Activated naive CD4-positive, alpha-beta T cell treated with anti-CD3 and anti-CD28 coated beads, Interleukin-2, amount 10 ng/mL, durations not matched to agents 7 days and 5 days (primary cell): ENCODE measurements around the gene RAPGEF2.
A peak's percentile ranks its signal among the peaks of the same experiment; 100 is the strongest.
"Not testable (repeated sequence)": the region's sequence is repeated elsewhere in the genome, so short reads cannot be mapped to it uniquely, and the experiment has no call there.

Source experiments
- CTCF ChIA-PET: fragments of 350-600 bp; sonication (Branson Sonifier 250); formaldehyde crosslinking; loops from one replicate; lab custom pipeline; 2021; ENCODE audit warnings: antibody characterized with exemption; lab: Charles Lee
- DNase-seq: peaks from one replicate; pipeline ENCODE4 v3.0.0-alpha.2; 2020
- H3K27ac Mint-ChIP-seq: one replicate; pipeline ENCODE4 v1.8.0; 2021; ENCODE audit warnings: mild to moderate bottlenecking, moderate library complexity, mixed read lengths
- H3K27me3 Mint-ChIP-seq: one replicate; pipeline ENCODE4 v1.8.0; 2021; ENCODE audit warnings: mild to moderate bottlenecking, mixed read lengths
- H3K36me3 Mint-ChIP-seq: one replicate; pipeline ENCODE4 v1.8.0; 2021; ENCODE audit warnings: mixed read lengths
- H3K4me1 Mint-ChIP-seq: one replicate; pipeline ENCODE4 v1.8.0; 2021; ENCODE audit warnings: mixed read lengths
- H3K4me3 Mint-ChIP-seq: one replicate; pipeline ENCODE4 v1.8.0; 2021; ENCODE audit warnings: mild to moderate bottlenecking, moderate library complexity, mixed read lengths
- H3K9me3 Mint-ChIP-seq: one replicate; pipeline ENCODE4 v1.8.0; 2021; ENCODE audit warnings: mixed read lengths

The RAPGEF2 gene

DNA sequence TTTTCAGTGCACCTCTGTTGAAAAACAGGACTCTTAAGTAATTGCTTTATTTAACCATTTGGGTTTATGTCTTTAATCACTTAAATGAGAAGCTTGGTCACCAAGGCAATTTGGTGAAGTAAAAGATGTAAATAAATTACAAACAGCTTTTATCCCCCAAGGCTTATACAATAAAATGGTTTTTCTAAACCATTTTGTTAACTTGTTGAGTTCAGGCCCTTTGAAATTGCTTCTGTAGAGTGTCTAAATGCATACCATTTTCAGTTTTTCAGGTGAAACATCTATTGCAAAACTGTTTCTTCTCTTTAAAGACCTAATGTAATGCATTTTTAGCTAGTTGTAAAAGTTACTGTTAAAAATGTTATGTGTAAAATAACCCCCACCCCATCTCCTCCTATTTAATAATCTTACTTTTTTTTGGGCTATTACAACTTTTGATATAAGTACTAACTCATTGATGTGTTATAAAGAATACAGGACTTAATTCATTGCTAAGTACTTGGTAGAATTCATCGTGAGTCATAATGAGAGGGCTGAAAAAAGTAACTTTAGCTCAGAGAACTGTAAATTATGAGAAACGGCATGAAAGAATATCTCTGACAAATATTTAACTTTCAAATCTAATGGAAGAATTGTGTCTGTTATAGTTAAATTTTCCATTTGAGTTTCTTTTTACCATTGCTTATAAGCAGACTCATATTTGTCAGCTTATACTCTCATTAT is 4.5 kb downstream of the RAPGEF2 start:
- CTCF ChIA-PET, result interaction anchor here (0.7 to 1.7 kb wide), 3 partner anchors 14 to 936 kb away, joined by 3 to 5 read pairs (median 3); no protein-coding TSS in a partner anchor
- Mint-ChIP-seq H3K36me3 (no peaks in the 10 kb centered on the region), H3K9me3 (no peaks in the 10 kb centered on the region), H3K4me1 (peaks cover 33% of the 10 kb centered on the region), H3K27ac (no peak overlapping the region), H3K4me3 (no peak overlapping the region), H3K27me3 (peaks cover 4% of the 10 kb centered on the region)
- DNase-seq, result no peak

DNA sequence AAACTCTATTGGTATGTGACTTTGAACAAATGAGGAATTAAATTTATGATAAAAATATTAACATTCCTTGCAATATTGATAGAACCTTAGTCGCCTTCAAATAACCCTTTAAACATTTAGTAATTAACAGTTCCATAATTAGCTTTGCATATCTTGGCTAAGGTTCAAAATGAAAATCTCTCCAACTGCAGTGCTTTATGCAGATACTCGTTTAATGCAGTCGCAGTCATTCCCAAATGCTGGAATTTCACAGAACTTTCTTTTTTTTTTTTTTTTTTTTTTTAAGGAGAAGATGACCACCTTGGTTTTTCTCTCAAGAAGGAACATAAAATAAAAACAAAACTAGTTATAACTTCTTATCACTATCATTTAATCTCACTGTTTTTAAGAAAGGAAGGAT is 5.2 kb downstream of the RAPGEF2 start:
- DNase-seq, result no peak
- CTCF ChIA-PET, result interaction anchor here (1.1 to 1.7 kb wide), 2 partner anchors 13 to 250 kb away, joined by 3 to 5 read pairs; no protein-coding TSS in a partner anchor
- no peak overlapping the region for H3K27ac Mint-ChIP-seq
- H3K4me3 Mint-ChIP-seq, result no peak overlapping the region
- peaks cover 33% of the 10 kb centered on the region for H3K4me1 Mint-ChIP-seq
- H3K36me3 Mint-ChIP-seq, result peaks cover 2% of the 10 kb centered on the region
- peaks cover 4% of the 10 kb centered on the region for H3K27me3 Mint-ChIP-seq
- H3K9me3 Mint-ChIP-seq, result no peaks in the 10 kb centered on the region

DNA sequence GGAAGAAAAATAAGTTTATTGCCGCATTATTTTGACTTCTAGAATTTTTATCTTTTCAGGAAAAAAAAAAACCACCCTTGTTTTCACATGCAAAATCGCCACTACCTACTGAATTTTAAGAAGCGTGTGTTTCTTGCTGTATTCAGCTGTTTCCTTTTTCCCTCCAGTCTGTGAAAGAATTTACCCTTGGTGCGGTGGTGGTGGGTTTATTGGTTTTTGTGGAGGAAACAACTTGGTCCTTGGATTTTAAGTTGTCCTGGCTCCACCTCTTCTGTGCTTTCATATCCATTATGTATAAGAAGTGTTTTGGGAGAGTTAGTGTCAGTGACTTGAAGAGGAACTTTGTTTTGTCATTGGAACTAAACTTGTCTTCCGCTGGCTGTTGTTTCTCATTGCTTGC is 8.1 kb downstream of the RAPGEF2 start:
- H3K4me3 Mint-ChIP-seq, result no peak overlapping the region
- H3K36me3 Mint-ChIP-seq, result peaks cover 5% of the 10 kb centered on the region
- H3K4me1 Mint-ChIP-seq, result peaks cover 15% of the 10 kb centered on the region

DNA sequence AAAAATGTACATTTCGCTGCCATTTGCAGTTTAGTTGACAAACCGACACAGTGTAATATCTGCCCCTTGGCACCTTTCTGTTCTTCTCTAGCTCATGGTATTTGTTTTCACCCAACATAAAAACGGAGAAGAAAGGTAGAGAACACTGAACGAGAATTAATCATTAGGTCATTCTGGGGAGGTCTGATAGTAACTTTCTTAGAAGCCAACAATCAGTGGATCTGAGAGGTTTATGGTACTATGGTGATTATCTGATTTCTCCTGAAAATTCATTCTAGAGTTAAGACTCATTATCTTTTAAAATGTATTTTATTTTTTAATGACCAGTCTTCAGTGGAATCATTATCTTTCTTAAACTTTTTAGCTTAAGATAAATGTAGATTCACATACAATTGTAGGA is 8.5 kb downstream of the RAPGEF2 start:
- H3K4me1 Mint-ChIP-seq, result peaks cover 13% of the 10 kb centered on the region
- H3K9me3 Mint-ChIP-seq, result no peaks in the 10 kb centered on the region
- H3K4me3 Mint-ChIP-seq, result no peak overlapping the region
- CTCF ChIA-PET, result no interaction called here
- H3K27ac Mint-ChIP-seq, result no peak overlapping the region
- peaks cover 5% of the 10 kb centered on the region for H3K36me3 Mint-ChIP-seq
- no peaks in the 10 kb centered on the region for H3K27me3 Mint-ChIP-seq
- DNase-seq, result no peak

More for the DNA sequence above, 8.1 kb downstream of the RAPGEF2 start:
- no peak for DNase-seq
- Mint-ChIP-seq H3K27me3 (no peaks in the 10 kb centered on the region), H3K9me3 (no peaks in the 10 kb centered on the region), H3K27ac (no peak overlapping the region)
- CTCF ChIA-PET, result no interaction called here

DNA sequence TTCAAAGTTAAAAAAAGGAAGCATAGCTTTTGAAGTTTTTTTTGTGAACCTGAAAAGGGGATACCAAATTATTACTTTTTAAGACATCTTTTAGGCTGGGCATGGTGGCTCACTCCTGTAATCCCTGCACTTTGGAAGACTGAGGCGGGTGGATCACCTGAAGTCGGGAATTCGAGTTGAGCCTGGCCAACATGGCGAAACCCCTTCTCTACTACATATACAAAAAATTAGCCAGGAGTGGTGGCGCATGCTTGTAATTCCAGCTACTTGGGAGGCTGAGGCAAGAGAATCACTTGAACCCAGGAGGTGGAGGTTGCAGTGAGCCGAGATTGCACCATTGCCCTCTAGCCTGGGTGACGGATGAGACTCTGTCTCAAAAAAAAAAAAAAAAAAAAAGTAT is 10.5 kb downstream of the RAPGEF2 start:
- not testable (repeated sequence) for DNase-seq, H3K36me3 Mint-ChIP-seq, H3K4me3 Mint-ChIP-seq, H3K27me3 Mint-ChIP-seq, H3K9me3 Mint-ChIP-seq, H3K27ac Mint-ChIP-seq
- CTCF ChIA-PET, result interaction anchor here (1.7 kb wide), 1 partner anchor 89 kb away, joined by 4 read pairs; no protein-coding TSS in a partner anchor
- peaks cover 15% of the 10 kb centered on the region for H3K4me1 Mint-ChIP-seq

DNA sequence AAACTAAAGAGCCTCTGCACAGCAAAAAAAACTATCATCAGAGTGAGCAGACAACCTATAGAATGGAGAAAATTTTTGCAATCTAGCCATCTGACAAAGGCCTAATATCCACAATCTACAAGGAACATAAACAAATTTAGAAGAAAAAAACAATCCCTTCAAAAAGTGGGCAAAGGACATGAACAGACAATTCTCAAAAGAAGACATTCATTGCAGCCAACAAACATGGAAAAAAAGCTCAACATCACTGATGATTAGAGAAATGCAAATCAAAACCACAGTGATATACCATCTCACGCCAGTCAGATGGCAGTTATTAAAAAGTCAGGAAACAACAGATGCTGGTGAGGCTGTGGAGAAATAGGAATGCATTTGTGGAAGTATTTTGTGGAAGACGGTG is 13.2 kb downstream of the RAPGEF2 start:
- H3K9me3 Mint-ChIP-seq, H3K27me3 Mint-ChIP-seq, DNase-seq, CTCF ChIA-PET, H3K27ac Mint-ChIP-seq, H3K4me3 Mint-ChIP-seq, H3K36me3 Mint-ChIP-seq: not testable (repeated sequence)
- peaks cover 13% of the 10 kb centered on the region for H3K4me1 Mint-ChIP-seq

DNA sequence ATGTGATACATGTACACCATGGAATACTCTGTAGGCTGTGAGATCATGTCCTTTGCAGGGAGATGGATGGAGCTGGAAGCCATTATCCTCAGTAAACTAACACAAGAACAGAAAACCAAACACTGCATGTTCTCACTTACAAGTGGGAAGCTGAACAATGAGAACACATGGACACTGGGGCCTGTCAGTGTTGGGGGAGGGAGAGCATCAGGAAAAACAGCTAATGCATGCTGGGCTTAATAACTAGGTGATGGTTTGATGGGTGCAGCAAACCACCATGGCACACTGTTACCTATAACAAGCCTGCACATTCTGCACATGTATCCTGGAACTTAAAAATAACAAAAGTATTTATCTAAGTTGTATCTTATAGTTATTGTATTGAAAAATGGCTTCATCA is 13.8 kb downstream of the RAPGEF2 start:
- CTCF ChIA-PET, H3K36me3 Mint-ChIP-seq, H3K9me3 Mint-ChIP-seq, H3K4me3 Mint-ChIP-seq, H3K27ac Mint-ChIP-seq, H3K27me3 Mint-ChIP-seq, DNase-seq: not testable (repeated sequence)
- peaks cover 12% of the 10 kb centered on the region for H3K4me1 Mint-ChIP-seq

DNA sequence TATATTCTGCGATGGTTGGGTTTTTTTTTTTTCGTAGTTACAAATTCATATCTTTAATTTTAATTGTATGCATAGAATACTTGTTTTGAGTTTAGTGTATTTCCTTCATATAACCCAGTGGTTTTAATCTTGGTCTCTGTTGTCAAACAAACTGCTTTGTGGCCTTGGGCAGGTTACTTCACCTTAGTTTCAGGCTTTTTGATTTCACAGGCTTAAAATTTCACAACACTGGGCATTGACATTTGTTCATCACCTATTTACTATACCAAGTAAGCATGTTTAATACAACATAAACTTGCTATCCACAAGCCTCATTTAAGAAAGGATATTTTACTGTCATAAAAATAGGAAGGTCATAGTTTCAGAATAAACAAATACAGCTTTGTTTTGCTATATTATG is 14.7 kb downstream of the RAPGEF2 start:
- Mint-ChIP-seq H3K36me3 (peaks cover 5% of the 10 kb centered on the region), H3K27ac (no peak overlapping the region)

DNA sequence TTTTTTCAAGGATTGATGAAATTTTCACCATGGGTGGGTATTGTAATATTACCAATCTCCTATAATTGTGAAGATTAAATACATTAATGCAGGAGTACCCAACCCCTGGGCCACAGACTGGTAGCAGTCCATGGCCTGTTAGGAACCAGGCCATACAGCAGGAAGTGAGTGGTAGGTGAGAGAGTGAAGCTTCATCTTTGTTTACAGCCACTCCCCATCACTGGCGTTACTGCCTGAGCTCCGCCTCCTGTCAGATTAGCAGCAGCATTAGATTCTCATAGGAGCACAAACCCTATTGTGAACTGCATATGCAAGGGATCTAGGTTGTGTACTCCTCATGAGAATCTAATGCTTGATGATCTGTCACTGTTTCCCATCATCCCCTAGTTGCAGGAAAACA is 15.1 kb downstream of the RAPGEF2 start:
- no peak overlapping the region for H3K4me3 Mint-ChIP-seq
- CTCF ChIA-PET, result no interaction called here
- peak; percentile 27 for DNase-seq
- peaks cover 12% of the 10 kb centered on the region for H3K4me1 Mint-ChIP-seq
- peaks cover 4% of the 10 kb centered on the region for H3K36me3 Mint-ChIP-seq
- H3K27ac Mint-ChIP-seq, result no peak overlapping the region
- no peaks in the 10 kb centered on the region for H3K27me3 Mint-ChIP-seq
- no peaks in the 10 kb centered on the region for H3K9me3 Mint-ChIP-seq

More for the DNA sequence above, 14.7 kb downstream of the RAPGEF2 start:
- CTCF ChIA-PET, result no interaction called here
- H3K4me3 Mint-ChIP-seq, result no peak overlapping the region
- no peaks in the 10 kb centered on the region for H3K9me3 Mint-ChIP-seq
- peaks cover 12% of the 10 kb centered on the region for H3K4me1 Mint-ChIP-seq
- DNase-seq, result no peak
- H3K27me3 Mint-ChIP-seq, result no peaks in the 10 kb centered on the region

DNA sequence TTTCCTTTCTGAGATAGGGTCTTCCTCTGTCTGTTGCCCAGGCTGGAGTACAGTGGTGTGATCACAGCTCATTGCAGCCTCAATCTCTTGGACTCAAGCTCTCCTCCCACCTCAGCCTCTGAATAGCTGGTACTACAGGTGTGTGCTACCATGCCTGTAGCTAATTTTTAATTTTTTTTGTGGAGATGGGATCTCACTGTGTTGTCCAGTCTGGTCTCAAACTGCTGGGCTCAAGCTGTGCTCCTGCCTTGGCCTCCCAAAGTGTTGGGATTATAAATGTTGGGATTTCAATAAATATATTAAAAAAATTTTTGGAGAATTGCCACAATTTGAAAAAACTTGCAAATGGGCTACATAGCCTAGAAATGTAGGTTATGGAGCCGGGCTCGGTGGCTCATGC is 18.5 kb downstream of the RAPGEF2 start:
- H3K9me3 Mint-ChIP-seq, result no peaks in the 10 kb centered on the region
- H3K4me3 Mint-ChIP-seq, result no peak overlapping the region
- no peak for DNase-seq
- no peak overlapping the region for H3K27ac Mint-ChIP-seq
- H3K27me3 Mint-ChIP-seq, result no peaks in the 10 kb centered on the region
- peaks cover 22% of the 10 kb centered on the region for H3K4me1 Mint-ChIP-seq
- no peaks in the 10 kb centered on the region for H3K36me3 Mint-ChIP-seq
- CTCF ChIA-PET, result interaction anchor here (1.0 kb wide), 1 partner anchor 14 kb away, joined by 3 read pairs; no protein-coding TSS in a partner anchor

DNA sequence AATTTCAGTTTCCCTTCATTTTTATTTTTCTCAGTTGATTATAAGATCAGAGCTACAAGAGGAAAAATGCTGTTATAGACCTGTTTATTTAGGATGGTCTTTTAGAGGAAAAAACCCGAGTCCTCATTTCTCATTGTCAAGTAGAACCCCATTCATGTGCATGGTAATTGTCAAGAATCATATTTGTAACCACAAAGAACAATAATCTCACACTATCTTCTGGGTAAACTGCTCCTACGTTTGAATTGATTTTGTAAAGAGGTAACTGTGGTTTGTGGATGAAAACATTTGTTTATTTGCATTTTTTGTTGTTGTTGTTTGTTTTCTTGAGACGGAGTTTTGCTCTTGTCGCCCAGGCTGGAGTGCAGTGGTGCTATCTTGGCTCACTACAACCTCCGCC is 23.8 kb downstream of the RAPGEF2 start:
- Mint-ChIP-seq H3K9me3 (no peaks in the 10 kb centered on the region), H3K4me3 (no peak overlapping the region), H3K36me3 (no peaks in the 10 kb centered on the region), H3K27me3 (no peaks in the 10 kb centered on the region), H3K27ac (no peak overlapping the region), H3K4me1 (peaks cover 20% of the 10 kb centered on the region)
- CTCF ChIA-PET, result no interaction called here
- no peak for DNase-seq

DNA sequence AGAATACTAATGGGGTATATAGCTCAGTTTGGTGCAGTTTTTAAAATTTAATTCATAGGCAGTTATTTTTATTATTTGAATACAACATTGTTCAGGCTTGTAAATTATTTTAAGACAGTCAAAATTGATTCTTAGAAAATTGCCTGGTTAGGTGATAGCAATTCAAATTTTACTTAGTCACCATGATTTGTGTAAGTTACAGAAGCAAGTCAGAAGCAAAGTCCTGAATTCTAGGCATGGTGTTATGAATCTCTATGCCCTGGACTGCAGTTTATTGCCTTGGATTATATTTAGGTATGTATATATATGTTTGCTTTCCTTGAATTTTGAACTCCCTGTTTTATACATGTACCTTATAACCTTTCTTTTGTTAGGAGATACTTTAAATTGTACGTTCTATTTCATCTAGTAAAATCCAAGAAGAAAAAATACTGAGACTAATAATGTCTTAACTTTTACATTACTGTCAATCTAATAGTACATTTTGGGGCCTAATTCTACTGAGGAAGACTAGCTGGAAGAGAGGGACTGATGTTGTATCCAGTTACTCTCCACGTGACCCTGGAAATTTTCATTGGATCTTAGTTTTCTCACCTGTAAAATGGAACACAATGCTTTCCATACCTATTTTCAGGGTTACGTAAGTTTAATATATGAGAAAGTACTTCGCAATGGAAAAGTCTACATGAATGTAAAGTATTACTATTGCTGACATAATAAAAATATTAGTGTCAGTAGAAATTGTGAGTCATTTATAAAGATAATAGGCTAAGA is 25.1 kb downstream of the RAPGEF2 start:
- no peak overlapping the region for H3K27ac Mint-ChIP-seq
- CTCF ChIA-PET, result no interaction called here
- no peaks in the 10 kb centered on the region for H3K36me3 Mint-ChIP-seq
- H3K27me3 Mint-ChIP-seq, result no peaks in the 10 kb centered on the region
- peaks cover 20% of the 10 kb centered on the region for H3K4me1 Mint-ChIP-seq
- no peak for DNase-seq
- H3K9me3 Mint-ChIP-seq, result no peaks in the 10 kb centered on the region
- no peak overlapping the region for H3K4me3 Mint-ChIP-seq

DNA sequence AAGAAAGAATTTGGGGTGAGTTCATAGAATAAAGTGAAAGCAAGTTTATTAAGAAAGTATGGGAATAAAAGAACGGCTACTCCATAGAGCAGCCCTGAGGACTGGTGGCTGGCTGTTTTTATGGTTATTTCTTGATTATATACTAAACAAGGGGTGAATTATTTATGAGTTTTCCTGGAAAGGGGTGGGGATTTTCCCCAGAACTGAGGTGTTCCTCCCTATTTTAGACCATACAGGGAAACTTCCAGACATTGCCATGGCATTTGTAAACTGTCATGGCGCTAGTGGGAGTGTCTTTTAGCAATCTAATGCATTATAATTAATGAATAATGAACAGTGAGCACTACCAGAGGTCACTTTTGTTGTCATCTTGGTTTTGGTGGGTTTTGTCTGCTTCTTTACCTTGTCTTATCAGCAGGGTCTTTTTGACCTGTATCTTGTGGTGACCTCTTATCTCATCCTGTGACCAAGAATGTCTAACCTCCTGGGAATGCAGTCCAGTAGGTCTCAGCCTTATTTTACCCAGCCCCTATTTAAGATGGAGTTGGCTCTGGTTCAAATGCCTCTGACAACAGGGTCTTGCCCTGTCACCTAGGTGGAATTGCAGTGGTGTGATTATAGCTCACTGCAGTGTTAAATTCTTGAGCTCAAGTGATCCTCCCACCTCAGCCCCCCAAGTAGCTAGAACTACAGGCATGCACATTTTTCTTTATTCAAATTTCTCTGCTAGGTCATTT is 27.1 kb downstream of the RAPGEF2 start:
- Mint-ChIP-seq H3K36me3 (no peaks in the 10 kb centered on the region), H3K27ac (no peak overlapping the region), H3K4me1 (peaks cover 20% of the 10 kb centered on the region), H3K4me3 (no peak overlapping the region), H3K27me3 (no peaks in the 10 kb centered on the region), H3K9me3 (no peaks in the 10 kb centered on the region)
- no peak for DNase-seq
- CTCF ChIA-PET, result no interaction called here

DNA sequence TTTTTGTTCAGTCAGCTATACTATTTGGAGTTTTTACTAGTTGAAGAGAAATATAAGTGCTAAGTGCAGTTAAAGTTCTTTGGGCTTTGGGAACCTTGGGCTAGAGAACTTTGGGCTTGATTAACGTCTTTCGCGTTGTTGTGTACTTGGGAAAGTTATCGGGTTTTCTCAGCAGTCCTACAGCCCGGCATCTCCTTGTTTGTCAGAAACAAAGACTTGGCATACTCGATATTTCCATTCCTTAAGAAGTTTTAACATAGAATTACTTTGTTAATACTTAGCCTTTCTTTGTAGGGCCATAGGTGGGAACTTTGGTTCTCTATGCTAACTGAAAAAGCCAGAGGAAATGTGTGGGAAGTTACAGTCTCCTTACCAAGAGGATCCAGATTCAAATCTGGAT is 28.7 kb downstream of the RAPGEF2 start:
- CTCF ChIA-PET, result no interaction called here
- Mint-ChIP-seq H3K4me1 (peaks cover 9% of the 10 kb centered on the region), H3K4me3 (no peak overlapping the region), H3K27ac (no peak overlapping the region), H3K27me3 (no peaks in the 10 kb centered on the region), H3K9me3 (no peaks in the 10 kb centered on the region), H3K36me3 (no peaks in the 10 kb centered on the region)
- DNase-seq, result no peak
